Measurements from ENCODE around the gene SCAF1. TPM values are rescaled to one million over a fixed set of nuclear protein-coding genes. Genes with fewer than 3 reads are reported as not detected.

Gene SCAF1
- total and polyA plus RNA-seq, 9 of the 15 experiments (the other 6 are each of a cell fraction or from before 2014, with no cell fraction given): 0.20 to 79.0 (median 4.9) TPM

DNA sequence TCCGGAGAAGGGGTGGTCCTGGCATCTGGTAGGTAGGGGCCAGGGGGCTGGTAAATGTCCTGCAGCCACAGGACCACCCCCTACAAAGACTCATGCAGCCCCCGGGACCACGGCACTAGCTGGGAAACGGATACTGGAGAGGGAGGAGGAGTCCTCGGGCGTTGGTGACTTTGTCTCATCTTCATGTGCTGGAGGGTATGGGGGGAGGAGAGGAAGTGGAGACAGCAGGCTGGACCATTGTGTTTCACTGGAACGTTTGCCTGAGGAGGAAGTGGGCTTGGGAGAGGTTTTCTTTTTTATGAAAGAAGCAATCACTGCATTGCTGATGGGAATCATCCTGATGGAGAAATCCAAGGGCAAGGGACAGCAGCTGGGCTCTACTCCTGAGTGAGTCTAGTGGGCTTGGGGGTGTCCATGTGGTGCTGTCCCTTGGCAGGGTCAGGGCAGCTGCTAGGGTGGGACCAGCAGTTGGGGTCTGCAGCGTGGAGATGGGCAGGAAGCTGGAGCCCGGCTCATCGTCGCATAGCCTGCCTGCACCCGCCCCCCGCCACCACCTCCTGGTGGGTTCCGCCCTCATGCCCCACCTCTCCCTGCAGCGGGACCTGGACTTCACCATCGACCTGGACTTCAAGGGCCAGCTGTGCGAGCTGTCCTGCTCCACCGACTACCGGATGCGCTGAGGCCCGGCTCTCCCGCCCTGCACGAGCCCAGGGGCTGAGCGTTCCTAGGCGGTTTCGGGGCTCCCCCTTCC is 45.7 kb downstream of the SCAF1 start (continued):
- TF ChIP-seq SMAD1 (IDR thresholded peaks at IDR 0.05; ENCODE audit: low read depth, low read length, partially characterized antibody) (no peak), TAL1 (IDR thresholded peaks at IDR 0.05) (no peak), ZFP30 (CRISPR knock-in tag; IDR thresholded peaks at IDR 0.05; ENCODE audit: borderline replicate concordance) (no peak), NBN (IDR thresholded peaks at IDR 0.05; ENCODE audit: low read depth) (no peak), SPI1 (IDR thresholded peaks at IDR 0.05; ENCODE audit: borderline replicate concordance, low read depth, low read length) (peak; percentile 54; the same call in 1 of the 2 replicates), POLR2AphosphoS5 (IDR thresholded peaks at IDR 0.05; ENCODE audit: control insufficient read depth, insufficient read depth, low read depth, low read length) (no peak), HDGF (IDR thresholded peaks at IDR 0.05) (no peak), SIN3B (IDR thresholded peaks at IDR 0.05; ENCODE audit: low read depth) (no peak), EZH2 (IDR thresholded peaks at IDR 0.05; ENCODE audit: borderline replicate concordance, low read depth, low read length) (no peak)
- TF ChIP-seq, protein P1, sequence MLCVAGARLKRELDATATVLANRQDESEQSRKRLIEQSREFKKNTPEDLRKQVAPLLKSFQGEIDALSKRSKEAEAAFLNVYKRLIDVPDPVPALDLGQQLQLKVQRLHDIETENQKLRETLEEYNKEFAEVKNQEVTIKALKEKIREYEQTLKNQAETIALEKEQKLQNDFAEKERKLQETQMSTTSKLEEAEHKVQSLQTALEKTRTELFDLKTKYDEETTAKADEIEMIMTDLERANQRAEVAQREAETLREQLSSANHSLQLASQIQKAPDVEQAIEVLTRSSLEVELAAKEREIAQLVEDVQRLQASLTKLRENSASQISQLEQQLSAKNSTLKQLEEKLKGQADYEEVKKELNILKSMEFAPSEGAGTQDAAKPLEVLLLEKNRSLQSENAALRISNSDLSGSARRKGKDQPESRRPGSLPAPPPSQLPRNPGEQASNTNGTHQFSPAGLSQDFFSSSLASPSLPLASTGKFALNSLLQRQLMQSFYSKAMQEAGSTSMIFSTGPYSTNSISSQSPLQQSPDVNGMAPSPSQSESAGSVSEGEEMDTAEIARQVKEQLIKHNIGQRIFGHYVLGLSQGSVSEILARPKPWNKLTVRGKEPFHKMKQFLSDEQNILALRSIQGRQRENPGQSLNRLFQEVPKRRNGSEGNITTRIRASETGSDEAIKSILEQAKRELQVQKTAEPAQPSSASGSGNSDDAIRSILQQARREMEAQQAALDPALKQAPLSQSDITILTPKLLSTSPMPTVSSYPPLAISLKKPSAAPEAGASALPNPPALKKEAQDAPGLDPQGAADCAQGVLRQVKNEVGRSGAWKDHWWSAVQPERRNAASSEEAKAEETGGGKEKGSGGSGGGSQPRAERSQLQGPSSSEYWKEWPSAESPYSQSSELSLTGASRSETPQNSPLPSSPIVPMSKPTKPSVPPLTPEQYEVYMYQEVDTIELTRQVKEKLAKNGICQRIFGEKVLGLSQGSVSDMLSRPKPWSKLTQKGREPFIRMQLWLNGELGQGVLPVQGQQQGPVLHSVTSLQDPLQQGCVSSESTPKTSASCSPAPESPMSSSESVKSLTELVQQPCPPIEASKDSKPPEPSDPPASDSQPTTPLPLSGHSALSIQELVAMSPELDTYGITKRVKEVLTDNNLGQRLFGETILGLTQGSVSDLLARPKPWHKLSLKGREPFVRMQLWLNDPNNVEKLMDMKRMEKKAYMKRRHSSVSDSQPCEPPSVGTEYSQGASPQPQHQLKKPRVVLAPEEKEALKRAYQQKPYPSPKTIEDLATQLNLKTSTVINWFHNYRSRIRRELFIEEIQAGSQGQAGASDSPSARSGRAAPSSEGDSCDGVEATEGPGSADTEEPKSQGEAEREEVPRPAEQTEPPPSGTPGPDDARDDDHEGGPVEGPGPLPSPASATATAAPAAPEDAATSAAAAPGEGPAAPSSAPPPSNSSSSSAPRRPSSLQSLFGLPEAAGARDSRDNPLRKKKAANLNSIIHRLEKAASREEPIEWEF (CRISPR knock-in tag; IDR thresholded peaks at IDR 0.05): no peak

Data from K562 (cell line).